Uterus (tissue), 4 donors: ENCODE measurements around the gene MBLAC1. TPM values are rescaled to one million over a fixed set of nuclear protein-coding genes. Genes with fewer than 3 reads are reported as not detected.
"Not testable (repeated sequence)": the region's sequence is repeated elsewhere in the genome, so short reads cannot be mapped to it uniquely, and the experiment has no call there.

Experiments used
- DNase-seq, 2 donors: peaks; one replicate each; pipeline ENCODE4 v3.0.0-alpha.2; 2019 to 2020
- H3K27ac ChIP-seq, 2 donors: fragments of 200-600 bp; sonication (generic); 1 replicate in 1 of 2; 2 replicates in 1 of 2; pipeline ENCODE4 v1.5.1; 2016 to 2018
- H3K27me3 ChIP-seq, 2 donors: fragments of 200-600 bp; sonication (generic); one replicate each; pipeline ENCODE4 v1.5.1; 2018 to 2019; ENCODE audit warnings: control low read depth in 1 of 2
- H3K36me3 ChIP-seq, 2 donors: fragments of 200-600 bp; sonication (generic); one replicate each; pipeline ENCODE4 v1.5.1; 2019; ENCODE audit warnings: control low read depth in 1 of 2
- H3K4me1 ChIP-seq, 2 donors: fragments of 200-600 bp; sonication (generic); one replicate each; pipeline ENCODE4 v1.5.1; 2018 to 2019; ENCODE audit warnings: control low read depth in 1 of 2
- H3K4me3 ChIP-seq, 2 donors: fragments of 200-600 bp; sonication (generic); 1 replicate in 1 of 2; 2 replicates in 1 of 2; pipeline ENCODE4 v1.5.1; 2018 to 2019; ENCODE audit warnings: mild to moderate bottlenecking in 1 of 2
- H3K9me3 ChIP-seq, 2 donors: fragments of 200-600 bp; sonication (generic); one replicate each; pipeline ENCODE4 v1.5.1; 2019; ENCODE audit warnings: control low read depth in 1 of 2
- CTCF ChIP-seq, 4 experiments: fragments of 200-600 bp in 2 of 4; fragments of 450-650 bp in 2 of 4; sonication (generic) in 2 of 4; IDR thresholded peaks; one replicate each; pipeline ENCODE4 v1.5.1; 2016 to 2019; ENCODE audit warnings: antibody characterized with exemption in 4 of 4, mild to moderate bottlenecking in 2 of 4, moderate library complexity in 1 of 4
- POLR2A ChIP-seq, 2 donors: fragments of 450-650 bp; IDR thresholded peaks; one replicate each; pipeline ENCODE4 v1.6.1; 2016; ENCODE audit warnings: antibody characterized with exemption in 2 of 2, mild to moderate bottlenecking in 1 of 2, moderate library complexity in 1 of 2
- intact Hi-C: fragments of 100-400 bp; cut with DNase I; formaldehyde crosslinking; loops from one replicate; pipeline ENCODE4 v1.15.1; 2023; ENCODE audit warnings: low total_unique reads
- total RNA-seq, 4 donors: library from RNA; depleted of rRNA in 3 of 4; stranded (reverse); fragments of >200 nt in 3 of 4; gene quantifications; one replicate each; pipeline versions ENCODE4 v1.1.0 to v1.2.4, GENCODE V29; 2014 to 2023
- donor health status: DM: yes; HTN: yes; CAD: no.

Gene MBLAC1
- total RNA-seq, 4 donors from 2014 or later = 1.3 to 12.4 (median 4.6) TPM

DNA sequence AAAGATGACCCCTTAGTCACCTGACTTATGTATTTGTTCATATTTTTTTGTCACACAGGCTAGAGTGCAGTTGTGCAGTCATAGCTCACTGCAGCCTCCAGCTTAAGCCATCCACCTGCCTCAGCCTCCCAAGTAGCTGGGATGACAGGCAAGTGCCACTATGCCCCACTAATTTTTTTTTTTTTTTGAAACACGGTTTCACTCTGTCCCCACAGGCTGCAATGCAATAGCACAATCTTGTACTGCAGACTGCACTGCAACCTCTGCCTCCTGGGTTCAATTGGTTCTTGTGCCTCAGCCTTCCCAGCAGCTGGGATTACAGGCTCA, 1.8 kb downstream of the MBLAC1 start:
- Histone ChIP-seq H3K4me3 (no peak overlapping the region), H3K4me1 (peaks cover 0 to 3% of the 10 kb centered on the region in 2 donors), H3K36me3 (no peaks in the 10 kb centered on the region), H3K27ac (peak overlapping the region in 1 of 2 donors; percentile 89), H3K27me3 (no peaks in the 10 kb centered on the region), H3K9me3 (no peaks in the 10 kb centered on the region)
- TF ChIP-seq CTCF (IDR thresholded peaks at IDR 0.05) = no peak
- intact Hi-C loops = no loop called here
- no peak for DNase-seq

GRCh38 chr7:100130220-100130607, 3.4 kb downstream of the MBLAC1 start:
- H3K4me3 ChIP-seq, H3K4me1 ChIP-seq, H3K27me3 ChIP-seq, H3K27ac ChIP-seq, H3K9me3 ChIP-seq, H3K36me3 ChIP-seq, intact Hi-C loops, DNase-seq: not testable (repeated sequence)

GRCh38 chr7:100130608-100131453, 4.1 kb downstream of the MBLAC1 start:
- H3K27me3 ChIP-seq = no peaks in the 10 kb centered on the region
- H3K9me3 ChIP-seq = no peaks in the 10 kb centered on the region
- no peak overlapping the region for H3K4me3 ChIP-seq
- TF ChIP-seq CTCF (IDR thresholded peaks at IDR 0.05) (peak; percentile 81 to 85 (median 82)), POLR2A (IDR thresholded peaks at IDR 0.05) (no peak)
- H3K27ac ChIP-seq = no peak overlapping the region
- peak; percentile 78 to 83 for DNase-seq
- intact Hi-C loops = no loop called here
- peaks cover 0 to 3% of the 10 kb centered on the region in 2 donors for H3K4me1 ChIP-seq
- H3K36me3 ChIP-seq = no peaks in the 10 kb centered on the region

DNA sequence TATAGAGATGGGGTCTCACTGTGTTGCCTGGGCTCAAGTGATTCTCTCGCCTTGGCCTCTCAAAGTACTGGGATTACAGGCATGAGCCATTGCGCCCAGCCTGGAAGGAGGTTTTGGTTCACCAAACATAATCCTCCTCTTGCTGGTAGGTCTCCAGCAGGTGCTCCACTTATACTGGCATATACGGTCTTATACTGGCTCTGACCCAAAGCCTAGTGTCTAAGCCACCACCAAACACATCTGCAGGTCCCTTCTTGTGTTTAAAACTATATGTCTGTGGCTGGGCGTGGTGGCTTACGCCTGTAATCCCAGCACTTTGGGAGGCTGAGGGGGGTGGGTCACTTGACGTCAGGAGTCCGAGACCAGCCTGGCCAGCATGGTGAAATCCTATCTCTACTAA, 5.4 kb downstream of the MBLAC1 start:
- Histone ChIP-seq H3K9me3 (no peaks in the 10 kb centered on the region), H3K4me1 (peaks cover 0 to 3% of the 10 kb centered on the region in 2 donors), H3K27ac (no peak overlapping the region), H3K4me3 (no peak overlapping the region), H3K27me3 (no peaks in the 10 kb centered on the region), H3K36me3 (no peaks in the 10 kb centered on the region)
- intact Hi-C loops = no loop called here
- no peak for DNase-seq
- TF ChIP-seq CTCF (IDR thresholded peaks at IDR 0.05) (no peak), POLR2A (IDR thresholded peaks at IDR 0.05) (no peak)

DNA sequence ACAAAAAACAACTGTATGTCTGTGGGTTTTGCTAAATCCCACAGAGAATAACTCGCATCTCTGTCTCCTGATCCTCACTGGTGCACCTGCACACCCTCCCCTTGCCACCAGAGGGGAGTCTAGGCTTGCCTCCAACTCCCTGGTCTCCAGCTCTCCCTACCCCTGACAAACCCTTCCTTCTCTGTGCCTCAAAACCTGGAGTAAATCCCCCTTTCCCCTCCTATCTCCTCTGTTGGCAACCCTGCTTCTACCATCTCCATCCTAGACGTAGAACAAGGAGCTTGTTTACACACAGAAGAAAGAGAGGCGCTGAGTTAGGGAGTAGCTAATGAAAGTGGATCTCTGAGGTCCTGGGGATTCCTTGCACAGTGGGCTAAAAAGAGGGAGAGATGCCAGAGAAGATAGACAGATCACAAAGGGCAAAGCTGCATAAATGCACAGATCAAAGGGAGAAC, 6.0 kb downstream of the MBLAC1 start:
- intact Hi-C loops = no loop called here
- H3K4me1 ChIP-seq = peaks cover 0 to 3% of the 10 kb centered on the region in 2 donors
- no peaks in the 10 kb centered on the region for H3K36me3 ChIP-seq
- peak; percentile 64 to 85 (median 73) for TF ChIP-seq CTCF (IDR thresholded peaks at IDR 0.05)
- no peak for TF ChIP-seq POLR2A (IDR thresholded peaks at IDR 0.05)
- no peak overlapping the region for H3K4me3 ChIP-seq
- no peaks in the 10 kb centered on the region for H3K9me3 ChIP-seq
- no peaks in the 10 kb centered on the region for H3K27me3 ChIP-seq
- peak; percentile 53 to 58 for DNase-seq
- H3K27ac ChIP-seq = no peak overlapping the region
